Epithelial cell of esophagus (primary cell): ENCODE measurements around the gene BAX.
A peak's percentile ranks its signal among the peaks of the same experiment; 100 is the strongest.

ENCODE experiments used
- DNase-seq: peaks from one replicate; pipeline ENCODE4 v3.0.0; 2010; ENCODE audit warnings: low read depth
- H3K4me3 ChIP-seq: 2 replicates; pipeline ENCODE4 v1.5.1; 2011; ENCODE audit warnings: mild to moderate bottlenecking, low read length, control low read depth
- TF ChIP-seq, protein P1 (sequence below): IDR thresholded peaks from 2 replicates; pipeline ENCODE4 v1.5.1; 2011; ENCODE audit warnings: low read depth, mild to moderate bottlenecking, low read length, control low read depth, inconsistent platforms; ENCODE audit not compliant: insufficient read depth; ENCODE audit errors: missing control alignments

BAX gene

DNA sequence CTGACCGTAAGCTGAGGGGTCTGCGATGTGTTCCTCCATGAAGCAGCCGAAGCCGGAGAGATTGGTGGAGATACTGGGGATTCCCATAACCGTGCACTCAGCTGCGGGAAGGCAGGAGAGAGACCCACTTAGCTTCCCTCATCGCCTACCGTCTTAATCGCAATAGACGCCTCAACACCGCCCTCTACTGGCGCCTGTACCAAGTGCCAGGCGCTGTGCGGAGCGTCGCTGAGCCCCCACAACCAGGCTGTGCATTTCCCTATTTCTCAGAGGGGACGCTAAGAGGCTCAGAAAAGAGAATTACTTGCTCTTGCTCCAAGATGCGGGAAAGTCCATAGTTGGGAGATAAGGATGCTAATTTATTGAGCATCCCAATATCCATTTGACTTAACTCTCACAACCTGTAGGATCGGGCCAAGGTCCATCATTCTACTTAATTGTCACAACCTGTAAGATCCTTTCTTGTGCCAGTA is 16.3 kb downstream of the BAX start:
- TF ChIP-seq, protein P1, sequence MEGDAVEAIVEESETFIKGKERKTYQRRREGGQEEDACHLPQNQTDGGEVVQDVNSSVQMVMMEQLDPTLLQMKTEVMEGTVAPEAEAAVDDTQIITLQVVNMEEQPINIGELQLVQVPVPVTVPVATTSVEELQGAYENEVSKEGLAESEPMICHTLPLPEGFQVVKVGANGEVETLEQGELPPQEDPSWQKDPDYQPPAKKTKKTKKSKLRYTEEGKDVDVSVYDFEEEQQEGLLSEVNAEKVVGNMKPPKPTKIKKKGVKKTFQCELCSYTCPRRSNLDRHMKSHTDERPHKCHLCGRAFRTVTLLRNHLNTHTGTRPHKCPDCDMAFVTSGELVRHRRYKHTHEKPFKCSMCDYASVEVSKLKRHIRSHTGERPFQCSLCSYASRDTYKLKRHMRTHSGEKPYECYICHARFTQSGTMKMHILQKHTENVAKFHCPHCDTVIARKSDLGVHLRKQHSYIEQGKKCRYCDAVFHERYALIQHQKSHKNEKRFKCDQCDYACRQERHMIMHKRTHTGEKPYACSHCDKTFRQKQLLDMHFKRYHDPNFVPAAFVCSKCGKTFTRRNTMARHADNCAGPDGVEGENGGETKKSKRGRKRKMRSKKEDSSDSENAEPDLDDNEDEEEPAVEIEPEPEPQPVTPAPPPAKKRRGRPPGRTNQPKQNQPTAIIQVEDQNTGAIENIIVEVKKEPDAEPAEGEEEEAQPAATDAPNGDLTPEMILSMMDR: peak; percentile 89
- H3K4me3 ChIP-seq: no peak overlapping the region
- DNase-seq: peak; percentile 69

DNA sequence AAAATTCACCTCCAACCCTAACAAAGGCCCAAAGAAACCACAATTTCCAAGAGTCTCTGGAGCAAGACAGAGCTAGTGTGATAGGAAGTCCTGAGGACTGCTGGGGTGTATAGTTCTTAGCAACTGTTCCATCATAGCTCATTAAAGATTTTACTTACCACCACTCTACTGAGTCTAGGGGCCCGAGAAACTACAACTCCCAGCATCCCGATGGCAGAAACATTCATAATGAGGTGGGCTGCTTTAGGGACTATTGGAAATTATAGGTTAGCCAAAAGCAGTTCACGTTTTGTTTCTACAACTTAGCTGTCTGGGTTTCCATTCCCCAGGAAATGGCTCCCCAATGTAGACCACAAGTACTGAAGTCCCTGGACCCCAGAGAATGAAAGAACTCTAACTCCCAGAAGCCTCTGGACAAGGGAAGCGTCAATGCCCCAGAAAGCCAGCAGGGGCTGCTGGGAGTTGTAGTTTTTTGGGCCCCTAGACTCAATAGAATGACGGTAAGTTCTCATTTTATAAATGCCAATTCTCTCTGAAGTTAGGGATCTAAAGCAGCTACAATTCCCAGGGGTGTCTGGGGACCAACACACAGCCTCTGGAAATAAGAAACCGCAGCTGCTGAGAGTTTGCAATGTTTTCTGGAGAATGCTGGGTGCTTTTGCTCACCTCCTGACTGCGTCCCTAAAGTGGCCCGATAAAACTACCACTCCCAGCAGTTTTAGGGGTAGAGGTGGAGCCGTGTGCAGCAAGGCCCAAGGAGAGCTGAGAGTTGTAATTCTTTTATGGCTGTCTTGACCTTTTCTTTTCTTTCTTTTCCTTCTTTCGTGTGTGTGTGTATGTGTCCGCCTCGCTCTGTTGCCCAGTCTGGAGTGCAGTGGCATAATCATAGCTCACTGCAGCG is 21.5 kb downstream of the BAX start:
- DNase-seq: no peak
- no peak overlapping the region for H3K4me3 ChIP-seq
- TF ChIP-seq, protein P1: no peak

DNA sequence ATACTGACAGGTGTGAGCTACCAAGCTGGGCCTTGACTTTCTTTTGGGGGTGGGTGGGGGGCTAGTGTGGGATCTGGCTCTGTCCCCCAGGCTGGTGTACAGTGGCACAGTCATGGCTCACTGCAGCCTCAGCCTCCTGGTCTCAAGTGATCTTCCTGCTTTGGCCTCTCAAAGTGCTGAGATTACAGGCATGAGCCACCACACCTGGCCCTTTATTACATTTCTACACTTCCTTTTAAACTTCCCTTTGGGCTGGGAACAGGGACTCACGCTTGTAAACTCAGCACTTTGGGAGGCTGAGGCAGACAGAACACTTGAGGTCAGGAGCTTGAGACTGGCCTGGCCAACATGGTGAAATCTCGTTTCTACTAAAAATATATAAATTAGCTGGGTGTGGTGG is 22.4 kb downstream of the BAX start:
- no peak overlapping the region for H3K4me3 ChIP-seq
- no peak for DNase-seq
- TF ChIP-seq, protein P1: no peak

DNA sequence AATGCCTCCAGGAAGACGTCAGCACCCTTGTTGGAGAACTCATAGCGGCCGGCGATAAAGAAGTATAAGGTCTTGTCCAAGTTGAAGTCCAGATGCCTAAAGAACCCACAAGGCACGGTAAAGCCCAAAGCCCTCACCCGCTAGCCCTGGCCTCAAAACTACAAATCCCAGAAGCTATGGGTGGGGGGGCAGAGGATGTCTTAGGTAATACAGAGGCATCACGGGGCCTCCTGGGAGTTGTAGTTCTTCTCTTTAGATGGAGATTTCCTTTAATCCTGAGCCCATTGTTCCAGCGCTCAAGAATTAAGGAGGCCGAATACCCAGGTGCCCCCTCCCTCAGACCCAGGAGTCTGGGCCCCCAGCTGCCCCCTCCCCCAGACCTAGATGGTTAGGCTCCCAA is 27.6 kb downstream of the BAX start:
- DNase-seq: no peak
- no peak overlapping the region for H3K4me3 ChIP-seq
- TF ChIP-seq, protein P1: no peak

DNA sequence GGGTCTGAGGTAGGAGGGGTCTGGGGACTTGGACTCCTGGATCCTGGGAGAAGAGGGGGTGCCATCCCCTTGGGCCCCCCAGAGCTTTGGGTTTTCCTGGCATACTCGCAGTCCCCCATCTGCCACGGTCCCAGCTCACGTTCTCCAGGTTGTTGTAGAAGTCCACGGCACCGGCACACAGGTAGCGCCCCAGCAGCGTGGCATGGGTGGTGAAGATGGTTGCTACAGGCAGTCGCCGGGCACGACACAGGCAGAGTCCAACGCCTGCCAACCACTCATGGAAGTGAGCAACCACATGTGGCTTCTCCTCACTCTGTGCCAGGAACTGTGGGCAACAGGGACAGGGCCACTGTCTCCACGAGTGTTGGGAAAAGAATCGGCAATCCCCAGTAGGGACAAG is 31.0 kb downstream of the BAX start:
- TF ChIP-seq, protein P1: no peak
- no peak overlapping the region for H3K4me3 ChIP-seq
- no peak for DNase-seq

DNA sequence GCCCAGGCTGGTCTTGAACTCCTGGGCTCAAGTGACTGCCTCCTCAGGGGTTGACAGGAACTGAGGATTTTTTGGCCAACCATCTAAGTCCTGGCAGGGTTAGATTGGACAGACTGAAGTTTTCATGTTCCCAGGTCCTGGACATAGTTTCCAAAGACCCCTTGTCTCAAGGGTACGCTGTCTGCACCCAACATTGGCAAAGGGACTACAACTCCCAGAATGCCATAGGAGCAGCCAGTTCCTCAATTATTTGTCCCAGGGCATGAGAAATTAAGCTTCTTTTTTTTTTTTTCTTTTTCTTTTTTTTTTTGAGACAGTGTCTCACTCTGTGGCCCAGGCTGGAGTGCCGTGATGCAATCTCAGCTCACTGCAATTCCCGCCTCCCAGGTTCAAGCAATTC is 31.5 kb downstream of the BAX start:
- TF ChIP-seq, protein P1: no peak

More for the DNA sequence above, 31.5 kb downstream of the BAX start:
- DNase-seq: no peak
- H3K4me3 ChIP-seq: no peak overlapping the region
